Lung (tissue), 12 donors: ENCODE results near the gene ANGPTL4. TPM values are rescaled to one million over a fixed set of nuclear protein-coding genes. Genes with fewer than 3 reads are reported as not detected.

ENCODE experiments used
- ATAC-seq: fragments of 200-7000 bp; cut with Tn5 transposase; one replicate; pipeline ENCODE4 v1.9.1; 2020; ENCODE audit warnings: moderate number of reproducible peaks; ENCODE audit not compliant: insufficient read depth, low FRiP score
- DNase-seq, 3 donors: peaks; one replicate each; pipeline ENCODE4 v3.0.0-alpha.2; 2013 to 2017
- H3K27ac ChIP-seq, 2 donors: one replicate each; pipeline ENCODE4 v1.5.1; 2013; ENCODE audit warnings: mild to moderate bottlenecking in 2 of 2, moderate library complexity in 2 of 2, control low read depth in 1 of 2, inconsistent platforms in 1 of 2, low read depth in 1 of 2, low read length in 1 of 2
- H3K27me3 ChIP-seq, 3 donors: one replicate each; pipeline ENCODE4 v1.5.1; 2013; ENCODE audit warnings: low read length in 2 of 3; ENCODE audit not compliant: control insufficient read depth in 3 of 3, insufficient read depth in 3 of 3
- H3K36me3 ChIP-seq, 4 donors: one replicate each; pipeline ENCODE4 v1.5.1; 2013; ENCODE audit warnings: low read length in 4 of 4, mild to moderate bottlenecking in 1 of 4, moderate library complexity in 1 of 4; ENCODE audit not compliant: control insufficient read depth in 4 of 4, insufficient read depth in 4 of 4
- H3K4me1 ChIP-seq, 5 donors: one replicate each; pipeline ENCODE4 v1.5.1; 2013; ENCODE audit warnings: low read length in 5 of 5, mild to moderate bottlenecking in 2 of 5, moderate library complexity in 1 of 5; ENCODE audit not compliant: control insufficient read depth in 5 of 5, insufficient read depth in 5 of 5
- H3K4me3 ChIP-seq: one replicate; pipeline ENCODE4 v1.5.1; 2013; ENCODE audit warnings: mild to moderate bottlenecking, control low read depth, moderate library complexity
- H3K9ac ChIP-seq, 2 donors: one replicate each; pipeline ENCODE4 v1.5.1; 2013; ENCODE audit warnings: low read length in 2 of 2, control low read depth in 1 of 2; ENCODE audit not compliant: insufficient read depth in 1 of 2
- H3K9me3 ChIP-seq, 4 donors: one replicate each; pipeline ENCODE4 v1.5.1; 2013; ENCODE audit warnings: low read length in 3 of 4, mild to moderate bottlenecking in 1 of 4, moderate library complexity in 1 of 4; ENCODE audit not compliant: control insufficient read depth in 4 of 4, insufficient read depth in 3 of 4
- CTCF ChIP-seq: IDR thresholded peaks from 2 replicates; pipeline ENCODE4 v1.5.1; 2012; ENCODE audit warnings: mild to moderate bottlenecking; ENCODE audit errors: control extremely low read depth, extremely low read depth
- WGBS, 2 donors: extraction: QIAGEN DNeasy Blood & Tissue Kit; methylation state at CpG; one replicate each; pipeline ENCODE4 v1.1.7; 2013; 5-methylcytosine and 5-hydroxymethylcytosine counted together
- polyA plus RNA-seq, 2 donors: library from polyadenylated mRNA; stranded (reverse); fragments of 200-250 nt; gene quantifications; one replicate each; pipeline ENCODE4 v1.2.1, GENCODE V29; 2013
- total RNA-seq, 2 donors: library from RNA; depleted of rRNA in 1 of 2; stranded (reverse); fragments of >200 nt in 1 of 2; gene quantifications; one replicate each; pipeline ENCODE4 v1.2.1, GENCODE V29; 2014 to 2021
- donor health status: control.
- donor health status: control.
- donor health status: Bipolar disorder and iron deficiency.
- donor health status: healthy.
- donor health status: DM: yes; HTN: yes; CAD: no.

Gene ANGPTL4
- total and polyA plus RNA-seq, 4 donors = 4.4 to 96.3 (median 12.6) TPM

GRCh38 chr19:8331263-8331845, 32.6 kb upstream of the ANGPTL4 start:
- ATAC-seq = no peak
- Histone ChIP-seq H3K27ac (no peak overlapping the region), H3K27me3 (peaks cover 0 to 37% (median 21%) of the 10 kb centered on the region in 3 donors), H3K36me3 (peaks cover 0 to 25% (median 0%) of the 10 kb centered on the region in 4 donors), H3K4me1 (peaks cover 0 to 6% (median 0%) of the 10 kb centered on the region in 5 donors), H3K9ac (no peak overlapping the region), H3K4me3 (no peak overlapping the region), H3K9me3 (peaks cover 0 to 4% (median 1%) of the 10 kb centered on the region in 4 donors)
- no peak for TF ChIP-seq CTCF
- no peak for DNase-seq
- 88 to 89% methylated on average over 8 of the region's 8 CpGs for WGBS, 2 donors

GRCh38 chr19:8332976-8333766, 30.8 kb upstream of the ANGPTL4 start:
- 39% methylated on average over 52 of the region's 52 CpGs for WGBS, 2 donors
- ATAC-seq (no peak), DNase-seq (no peak)
- TF ChIP-seq CTCF = no peak
- no peak overlapping the region for H3K9ac ChIP-seq
- no peaks in the 10 kb centered on the region for H3K9me3 ChIP-seq
- peaks cover 0 to 10% (median 0%) of the 10 kb centered on the region in 5 donors for H3K4me1 ChIP-seq
- H3K27ac ChIP-seq = no peak overlapping the region
- no peak overlapping the region for H3K4me3 ChIP-seq
- peaks cover 0 to 23% (median 0%) of the 10 kb centered on the region in 4 donors for H3K36me3 ChIP-seq
- H3K27me3 ChIP-seq = peaks cover 0 to 45% (median 30%) of the 10 kb centered on the region in 3 donors

GRCh38 chr19:8333767-8334457, 30.0 kb upstream of the ANGPTL4 start:
- DNase-seq (no peak), ATAC-seq (no peak)
- Histone ChIP-seq H3K27ac (no peak overlapping the region), H3K9me3 (no peaks in the 10 kb centered on the region), H3K4me1 (peaks cover 0 to 10% (median 1%) of the 10 kb centered on the region in 5 donors), H3K36me3 (peaks cover 0 to 23% (median 0%) of the 10 kb centered on the region in 4 donors), H3K9ac (no peak overlapping the region), H3K4me3 (no peak overlapping the region), H3K27me3 (peaks cover 0 to 45% (median 33%) of the 10 kb centered on the region in 3 donors)
- TF ChIP-seq CTCF = no peak
- WGBS, 2 donors = 44 to 45% methylated on average over 45 to 48 of the region's 48 CpGs
